ENCODE data around the gene NEURL3. TPM values are rescaled to one million over a fixed set of nuclear protein-coding genes. Genes with fewer than 3 reads are reported as not detected.

Gene NEURL3
- total RNA-seq, 1 donor, result not detected

- H3K9me3 ChIP-seq (ENCODE audit: low read depth, low read length), result no peaks in the 10 kb centered on the region
- H3K4me2 ChIP-seq (ENCODE audit: insufficient read depth, low read length), result no peak overlapping the region
- H3K27me3 ChIP-seq (ENCODE audit: insufficient read depth, low read length), result peaks cover 24% of the 10 kb centered on the region
- H3K27ac ChIP-seq (ENCODE audit: low read depth, low read length), result no peak overlapping the region
- no peak for TF ChIP-seq CTCF (IDR thresholded peaks at IDR 0.05; ENCODE audit: extremely low read depth, low read depth, low read length)
- no peaks in the 10 kb centered on the region for H3K79me2 ChIP-seq (ENCODE audit: insufficient read depth, low read length)
- no peak for DNase-seq (ENCODE audit: insufficient read length, low spot score, missing footprints)
- H3K36me3 ChIP-seq (ENCODE audit: insufficient read depth, low read length), result no peaks in the 10 kb centered on the region
- H3K4me1 ChIP-seq (ENCODE audit: insufficient read depth, low read length), result peaks cover 4% of the 10 kb centered on the region
- no peak overlapping the region for H3K4me3 ChIP-seq (ENCODE audit: insufficient read depth, low read length)
- no peaks in the 10 kb centered on the region for H4K20me1 ChIP-seq (ENCODE audit: insufficient read depth, low read length)
- no peak overlapping the region for H2AFZ ChIP-seq (ENCODE audit: low read length)
Observed at GRCh38 chr2:96503637-96504243, 1.4 kb downstream of the NEURL3 start.

GRCh38 chr2:96502891-96503636 is 2.1 kb downstream of the NEURL3 start:
- H3K4me2 ChIP-seq (ENCODE audit: insufficient read depth, low read length), result no peak overlapping the region
- TF ChIP-seq CTCF (IDR thresholded peaks at IDR 0.05; ENCODE audit: extremely low read depth, low read depth, low read length), result no peak
- no peak for DNase-seq (ENCODE audit: insufficient read length, low spot score, missing footprints)
- H3K4me3 ChIP-seq (ENCODE audit: insufficient read depth, low read length), result no peak overlapping the region
- H2AFZ ChIP-seq (ENCODE audit: low read length), result no peak overlapping the region
- H4K20me1 ChIP-seq (ENCODE audit: insufficient read depth, low read length), result no peaks in the 10 kb centered on the region
- H3K9me3 ChIP-seq (ENCODE audit: low read depth, low read length), result no peaks in the 10 kb centered on the region
- H3K27ac ChIP-seq (ENCODE audit: low read depth, low read length), result no peak overlapping the region
- H3K79me2 ChIP-seq (ENCODE audit: insufficient read depth, low read length), result no peaks in the 10 kb centered on the region
- peaks cover 4% of the 10 kb centered on the region for H3K4me1 ChIP-seq (ENCODE audit: insufficient read depth, low read length)
- no peaks in the 10 kb centered on the region for H3K36me3 ChIP-seq (ENCODE audit: insufficient read depth, low read length)
- H3K27me3 ChIP-seq (ENCODE audit: insufficient read depth, low read length), result peaks cover 27% of the 10 kb centered on the region

DNA sequence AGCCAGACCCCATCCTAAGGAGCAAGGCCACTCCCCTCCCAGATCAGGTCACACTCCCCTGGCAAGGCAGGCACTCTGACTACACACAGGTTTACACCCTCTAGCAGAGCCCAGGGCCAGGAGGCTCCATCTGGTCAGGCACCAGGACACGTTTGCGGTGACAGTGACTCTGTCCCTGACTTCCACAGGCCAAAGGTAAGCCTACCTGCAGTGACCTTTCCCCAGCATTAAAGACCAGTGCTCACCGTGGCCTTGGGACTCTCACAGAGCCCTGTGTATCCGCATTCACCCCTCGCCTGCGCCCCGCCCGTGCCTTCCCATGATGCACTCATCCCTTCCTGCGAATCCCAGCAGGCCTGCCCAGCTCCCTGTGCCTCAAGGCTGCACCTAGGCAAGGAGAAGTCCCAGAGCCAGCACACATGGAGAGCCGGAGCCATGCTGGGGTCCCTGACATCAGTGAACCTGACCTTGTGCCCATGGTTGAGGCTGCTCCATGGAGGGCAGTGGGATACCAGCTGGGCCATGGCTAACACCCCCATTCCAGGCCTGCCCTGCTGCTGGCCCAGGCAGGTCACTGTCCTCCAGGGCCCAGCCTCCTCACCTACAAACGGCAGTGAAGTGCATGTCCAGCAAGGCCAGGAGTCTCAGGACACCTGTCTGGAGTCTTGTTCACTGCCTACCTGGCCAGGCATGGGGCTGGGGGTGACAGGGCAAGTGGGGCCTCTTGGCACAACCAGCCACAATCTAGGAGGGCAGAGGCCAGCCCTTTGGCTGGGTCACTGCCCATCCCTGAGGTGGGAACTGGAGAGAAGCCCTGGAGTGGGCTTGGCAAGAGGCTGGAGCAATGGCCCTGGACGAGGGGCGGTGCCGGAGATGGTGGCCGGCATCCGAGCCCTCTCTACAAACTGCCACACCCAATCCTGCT is 3.0 kb downstream of the NEURL3 start:
- Histone ChIP-seq H3K9me3 (ENCODE audit: low read depth, low read length) (no peaks in the 10 kb centered on the region), H4K20me1 (ENCODE audit: insufficient read depth, low read length) (no peaks in the 10 kb centered on the region), H3K79me2 (ENCODE audit: insufficient read depth, low read length) (no peaks in the 10 kb centered on the region), H2AFZ (ENCODE audit: low read length) (no peak overlapping the region), H3K36me3 (ENCODE audit: insufficient read depth, low read length) (no peaks in the 10 kb centered on the region), H3K4me2 (ENCODE audit: insufficient read depth, low read length) (no peak overlapping the region), H3K27ac (ENCODE audit: low read depth, low read length) (no peak overlapping the region), H3K4me1 (ENCODE audit: insufficient read depth, low read length) (no peaks in the 10 kb centered on the region), H3K27me3 (ENCODE audit: insufficient read depth, low read length) (peaks cover 33% of the 10 kb centered on the region), H3K4me3 (ENCODE audit: insufficient read depth, low read length) (no peak overlapping the region)
- TF ChIP-seq CTCF (IDR thresholded peaks at IDR 0.05; ENCODE audit: extremely low read depth, low read depth, low read length), result no peak
- no peak for DNase-seq (ENCODE audit: insufficient read length, low spot score, missing footprints)
